Lung (tissue), 12 donors: Measurements from ENCODE around the gene ASCC3. TPM values are rescaled to one million over a fixed set of nuclear protein-coding genes. Genes with fewer than 3 reads are reported as not detected.

Source experiments
- ATAC-seq: fragments of 200-7000 bp; cut with Tn5 transposase; one replicate; pipeline ENCODE4 v1.9.1; 2020; ENCODE audit warnings: moderate number of reproducible peaks; ENCODE audit not compliant: insufficient read depth, low FRiP score
- DNase-seq, 3 donors: peaks; one replicate each; pipeline ENCODE4 v3.0.0-alpha.2; 2013 to 2017
- H3K27ac ChIP-seq, 2 donors: one replicate each; pipeline ENCODE4 v1.5.1; 2013; ENCODE audit warnings: mild to moderate bottlenecking in 2 of 2, moderate library complexity in 2 of 2, control low read depth in 1 of 2, inconsistent platforms in 1 of 2, low read depth in 1 of 2, low read length in 1 of 2
- H3K27me3 ChIP-seq, 3 donors: one replicate each; pipeline ENCODE4 v1.5.1; 2013; ENCODE audit warnings: low read length in 2 of 3; ENCODE audit not compliant: control insufficient read depth in 3 of 3, insufficient read depth in 3 of 3
- H3K36me3 ChIP-seq, 4 donors: one replicate each; pipeline ENCODE4 v1.5.1; 2013; ENCODE audit warnings: low read length in 4 of 4, mild to moderate bottlenecking in 1 of 4, moderate library complexity in 1 of 4; ENCODE audit not compliant: control insufficient read depth in 4 of 4, insufficient read depth in 4 of 4
- H3K4me1 ChIP-seq, 5 donors: one replicate each; pipeline ENCODE4 v1.5.1; 2013; ENCODE audit warnings: low read length in 5 of 5, mild to moderate bottlenecking in 2 of 5, moderate library complexity in 1 of 5; ENCODE audit not compliant: control insufficient read depth in 5 of 5, insufficient read depth in 5 of 5
- H3K4me3 ChIP-seq: one replicate; pipeline ENCODE4 v1.5.1; 2013; ENCODE audit warnings: mild to moderate bottlenecking, control low read depth, moderate library complexity
- H3K9ac ChIP-seq, 2 donors: one replicate each; pipeline ENCODE4 v1.5.1; 2013; ENCODE audit warnings: low read length in 2 of 2, control low read depth in 1 of 2; ENCODE audit not compliant: insufficient read depth in 1 of 2
- H3K9me3 ChIP-seq, 4 donors: one replicate each; pipeline ENCODE4 v1.5.1; 2013; ENCODE audit warnings: low read length in 3 of 4, mild to moderate bottlenecking in 1 of 4, moderate library complexity in 1 of 4; ENCODE audit not compliant: control insufficient read depth in 4 of 4, insufficient read depth in 3 of 4
- WGBS, 2 donors: extraction: QIAGEN DNeasy Blood & Tissue Kit; methylation state at CpG; one replicate each; pipeline ENCODE4 v1.1.7; 2013; 5-methylcytosine and 5-hydroxymethylcytosine counted together
- polyA plus RNA-seq, 2 donors: library from polyadenylated mRNA; stranded (reverse); fragments of 200-250 nt; gene quantifications; one replicate each; pipeline ENCODE4 v1.2.1, GENCODE V29; 2013
- total RNA-seq, 2 donors: library from RNA; depleted of rRNA in 1 of 2; stranded (reverse); fragments of >200 nt in 1 of 2; gene quantifications; one replicate each; pipeline ENCODE4 v1.2.1, GENCODE V29; 2014 to 2021
- TF ChIP-seq, protein P1 (sequence below): IDR thresholded peaks from 2 replicates; pipeline ENCODE4 v1.5.1; 2012; ENCODE audit warnings: mild to moderate bottlenecking; ENCODE audit errors: control extremely low read depth, extremely low read depth
- donor health status: control.
- donor health status: control.
- donor health status: Bipolar disorder and iron deficiency.
- donor health status: healthy.
- donor health status: DM: yes; HTN: yes; CAD: no.

The ASCC3 gene
- total and polyA plus RNA-seq, 4 donors, result 5.3 to 49.2 (median 22.0) TPM

DNA sequence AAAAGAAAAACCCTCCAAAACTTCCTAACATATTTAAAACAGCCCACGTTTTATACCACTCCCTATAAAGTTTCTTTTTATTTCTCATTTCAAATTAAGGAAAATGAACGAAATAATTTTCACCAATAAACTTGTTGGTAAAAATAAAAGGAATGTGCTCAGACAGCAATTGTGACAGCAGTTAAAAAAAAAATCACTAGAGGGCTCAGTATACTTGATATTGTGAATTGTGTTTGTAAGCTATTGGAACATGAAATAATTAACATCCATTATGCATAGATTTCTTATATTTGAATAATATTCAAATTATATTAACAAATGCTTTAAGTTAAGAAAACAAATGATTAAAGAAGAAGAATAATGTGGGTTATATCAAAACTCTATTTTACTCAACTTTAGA is 105.5 kb downstream of the ASCC3 start:
- WGBS, 2 donors, result 88 to 91% methylated on average over 2 of the region's 2 CpGs
- H3K9me3 ChIP-seq, result no peaks in the 10 kb centered on the region
- H3K27me3 ChIP-seq, result no peaks in the 10 kb centered on the region
- no peaks in the 10 kb centered on the region for H3K4me1 ChIP-seq
- H3K27ac ChIP-seq, result no peak overlapping the region
- DNase-seq (no peak), ATAC-seq (no peak)
- H3K4me3 ChIP-seq, result no peak overlapping the region
- no peaks in the 10 kb centered on the region for H3K36me3 ChIP-seq
- TF ChIP-seq, protein P1, sequence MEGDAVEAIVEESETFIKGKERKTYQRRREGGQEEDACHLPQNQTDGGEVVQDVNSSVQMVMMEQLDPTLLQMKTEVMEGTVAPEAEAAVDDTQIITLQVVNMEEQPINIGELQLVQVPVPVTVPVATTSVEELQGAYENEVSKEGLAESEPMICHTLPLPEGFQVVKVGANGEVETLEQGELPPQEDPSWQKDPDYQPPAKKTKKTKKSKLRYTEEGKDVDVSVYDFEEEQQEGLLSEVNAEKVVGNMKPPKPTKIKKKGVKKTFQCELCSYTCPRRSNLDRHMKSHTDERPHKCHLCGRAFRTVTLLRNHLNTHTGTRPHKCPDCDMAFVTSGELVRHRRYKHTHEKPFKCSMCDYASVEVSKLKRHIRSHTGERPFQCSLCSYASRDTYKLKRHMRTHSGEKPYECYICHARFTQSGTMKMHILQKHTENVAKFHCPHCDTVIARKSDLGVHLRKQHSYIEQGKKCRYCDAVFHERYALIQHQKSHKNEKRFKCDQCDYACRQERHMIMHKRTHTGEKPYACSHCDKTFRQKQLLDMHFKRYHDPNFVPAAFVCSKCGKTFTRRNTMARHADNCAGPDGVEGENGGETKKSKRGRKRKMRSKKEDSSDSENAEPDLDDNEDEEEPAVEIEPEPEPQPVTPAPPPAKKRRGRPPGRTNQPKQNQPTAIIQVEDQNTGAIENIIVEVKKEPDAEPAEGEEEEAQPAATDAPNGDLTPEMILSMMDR, result no peak
- H3K9ac ChIP-seq, result no peak overlapping the region

DNA sequence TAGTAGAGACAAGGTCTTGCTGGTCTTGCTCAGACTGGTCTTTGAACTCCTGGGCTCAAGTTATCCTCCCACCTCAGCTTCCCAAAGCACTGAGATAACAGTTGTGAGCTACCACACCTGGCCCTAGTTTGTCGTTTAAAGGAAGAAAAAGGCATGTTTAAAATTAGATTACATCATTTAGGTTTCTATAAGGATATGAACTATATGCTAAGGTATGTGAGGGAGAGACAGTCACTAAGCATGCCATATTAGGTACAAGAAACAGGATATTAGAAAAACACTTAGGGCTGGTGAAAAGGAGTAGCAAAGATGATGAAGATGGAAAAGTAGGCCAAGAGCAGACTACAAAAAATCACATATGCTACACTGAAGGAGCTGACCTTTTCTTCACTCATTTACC is 106.4 kb downstream of the ASCC3 start:
- Histone ChIP-seq H3K9me3 (no peaks in the 10 kb centered on the region), H3K4me3 (no peak overlapping the region)

DNA sequence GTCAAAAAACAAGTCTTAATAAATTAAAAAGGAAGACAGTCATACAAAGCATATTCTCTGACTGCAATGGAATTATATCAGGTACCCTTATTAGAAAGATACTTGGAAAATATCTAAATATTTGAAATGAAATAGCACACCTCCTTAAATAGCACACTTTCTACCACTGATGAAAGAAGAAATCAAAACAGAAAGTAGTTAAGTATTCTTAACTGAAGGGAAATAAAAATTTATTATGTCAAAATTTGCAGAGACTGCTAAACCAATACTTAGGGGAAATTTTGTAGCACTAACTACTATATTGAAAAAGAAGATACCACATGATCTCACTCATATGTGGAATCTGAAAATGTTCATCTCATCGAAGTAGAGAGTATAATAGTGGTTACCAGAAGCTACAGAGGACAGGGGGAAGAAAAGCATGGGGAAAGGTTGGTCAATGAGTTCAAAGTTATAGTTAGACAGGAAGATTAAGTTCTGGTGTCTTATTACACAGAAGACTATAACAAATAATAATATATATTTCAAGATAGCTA is 112.2 kb downstream of the ASCC3 start:
- WGBS, 2 donors, result 87 to 90% methylated on average over 1 of the region's 1 CpG
- TF ChIP-seq, protein P1, result no peak
- H3K9ac ChIP-seq, result no peak overlapping the region

More for the DNA sequence above, 106.4 kb downstream of the ASCC3 start:
- DNase-seq (no peak), ATAC-seq (no peak)
- TF ChIP-seq, protein P1, result no peak
- Histone ChIP-seq H3K36me3 (no peaks in the 10 kb centered on the region), H3K9ac (no peak overlapping the region), H3K4me1 (no peaks in the 10 kb centered on the region), H3K27ac (no peak overlapping the region), H3K27me3 (no peaks in the 10 kb centered on the region)
- 0% methylated on average over 1 of the region's 1 CpG for WGBS, 2 donors

More for the DNA sequence above, 112.2 kb downstream of the ASCC3 start:
- Histone ChIP-seq H3K27ac (no peak overlapping the region), H3K27me3 (no peaks in the 10 kb centered on the region), H3K9me3 (no peaks in the 10 kb centered on the region), H3K4me1 (no peaks in the 10 kb centered on the region), H3K36me3 (peaks cover 0 to 15% (median 11%) of the 10 kb centered on the region in 4 donors), H3K4me3 (no peak overlapping the region)
- DNase-seq (no peak), ATAC-seq (no peak)
